ENCODE results near the gene TNIK.

The TNIK gene

DNA sequence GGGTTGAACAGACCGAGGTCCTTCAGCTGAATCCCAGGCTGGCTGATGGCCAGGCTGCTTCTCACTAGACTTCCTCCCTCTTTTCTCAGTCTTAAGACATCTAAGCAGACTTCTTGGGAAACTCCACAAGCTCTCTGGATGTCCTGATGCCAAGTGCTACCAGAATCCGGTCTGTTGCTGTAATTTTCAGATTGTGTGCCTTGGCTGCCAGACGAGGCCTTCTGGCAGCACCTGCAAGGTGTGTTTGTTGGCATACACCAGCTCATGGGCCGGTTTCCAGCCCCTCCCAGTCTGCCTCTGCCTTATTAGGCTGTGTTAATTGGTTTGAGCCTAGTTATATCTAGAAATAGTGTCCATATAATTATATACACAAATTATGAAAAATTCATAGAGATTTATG lies 120.6 kb downstream of the TNIK start:
- TF ChIP-seq POLR2AphosphoS5 (IDR thresholded peaks at IDR 0.05; ENCODE audit: low read depth, low read length) (no peak), SIN3A (IDR thresholded peaks at IDR 0.05; ENCODE audit: borderline replicate concordance, insufficient read depth, low read length) (no peak), REST (IDR thresholded peaks at IDR 0.05; ENCODE audit: insufficient read depth in 1 of 2, low read depth in 2 of 2, low read length in 2 of 2) (no peak), TAF1 (IDR thresholded peaks at IDR 0.05; ENCODE audit: borderline replicate concordance, insufficient read depth, low read length) (no peak), FOXP2 (optimal IDR thresholded peaks at IDR 0.05; ENCODE audit: borderline replicate concordance, extremely low read depth, extremely low read length, insufficient read depth) (no peak)

DNA sequence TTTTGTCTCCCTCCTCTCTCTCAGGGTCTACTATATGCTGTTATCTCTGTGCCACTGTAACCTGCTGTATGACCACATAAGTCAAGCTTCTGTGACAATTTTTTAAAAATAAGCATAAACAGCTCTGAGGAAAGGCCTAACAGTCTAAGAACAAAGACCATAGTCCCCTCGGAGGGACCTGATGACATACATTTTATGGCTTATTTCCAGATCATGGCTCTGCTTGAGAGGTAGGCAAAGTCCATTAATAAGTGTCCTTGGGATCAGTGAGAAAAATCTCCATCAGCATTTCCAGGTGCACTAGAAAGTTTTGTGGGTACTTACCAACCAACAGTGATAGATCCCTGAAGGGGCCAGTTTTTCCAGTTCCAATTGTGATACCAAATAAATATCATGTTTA lies 123.8 kb downstream of the TNIK start:
- no peak for TF ChIP-seq SIN3A (IDR thresholded peaks at IDR 0.05; ENCODE audit: borderline replicate concordance, insufficient read depth, low read length)
- no peak for TF ChIP-seq TAF1 (IDR thresholded peaks at IDR 0.05; ENCODE audit: borderline replicate concordance, insufficient read depth, low read length)
- TF ChIP-seq FOXP2 (optimal IDR thresholded peaks at IDR 0.05; ENCODE audit: borderline replicate concordance, extremely low read depth, extremely low read length, insufficient read depth), result no peak
- no peak for TF ChIP-seq POLR2AphosphoS5 (IDR thresholded peaks at IDR 0.05; ENCODE audit: low read depth, low read length)
- no peak for TF ChIP-seq REST (IDR thresholded peaks at IDR 0.05; ENCODE audit: insufficient read depth in 1 of 2, low read depth in 2 of 2, low read length in 2 of 2)

DNA sequence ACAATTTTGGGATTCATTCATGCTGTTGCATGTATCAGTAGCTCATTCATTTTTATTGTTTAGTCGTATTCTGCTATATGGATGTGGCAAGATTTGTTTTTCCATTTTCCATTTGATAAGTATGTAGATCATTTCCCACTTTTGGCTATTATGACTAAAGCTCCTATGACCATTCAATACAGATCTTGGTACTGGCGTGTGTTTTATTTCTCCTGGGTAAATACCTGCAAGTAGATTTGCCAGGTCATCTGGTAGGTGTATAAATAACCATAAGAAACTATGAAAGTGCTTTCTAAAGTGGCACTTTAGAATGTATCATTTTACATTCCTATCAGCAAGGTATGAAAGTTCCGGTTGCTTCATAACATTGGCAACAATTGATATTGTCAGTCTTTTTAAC lies 124.6 kb downstream of the TNIK start:
- TF ChIP-seq POLR2AphosphoS5 (IDR thresholded peaks at IDR 0.05; ENCODE audit: low read depth, low read length) (no peak), TAF1 (IDR thresholded peaks at IDR 0.05; ENCODE audit: borderline replicate concordance, insufficient read depth, low read length) (no peak), SIN3A (IDR thresholded peaks at IDR 0.05; ENCODE audit: borderline replicate concordance, insufficient read depth, low read length) (no peak), REST (IDR thresholded peaks at IDR 0.05; ENCODE audit: insufficient read depth in 1 of 2, low read depth in 2 of 2, low read length in 2 of 2) (no peak), FOXP2 (optimal IDR thresholded peaks at IDR 0.05; ENCODE audit: borderline replicate concordance, extremely low read depth, extremely low read length, insufficient read depth) (no peak)

- TF ChIP-seq POLR2AphosphoS5 (IDR thresholded peaks at IDR 0.05; ENCODE audit: low read depth, low read length) (no peak), REST (IDR thresholded peaks at IDR 0.05; ENCODE audit: insufficient read depth in 1 of 2, low read depth in 2 of 2, low read length in 2 of 2) (no peak), FOXP2 (optimal IDR thresholded peaks at IDR 0.05; ENCODE audit: borderline replicate concordance, extremely low read depth, extremely low read length, insufficient read depth) (no peak), TAF1 (IDR thresholded peaks at IDR 0.05; ENCODE audit: borderline replicate concordance, insufficient read depth, low read length) (no peak), SIN3A (IDR thresholded peaks at IDR 0.05; ENCODE audit: borderline replicate concordance, insufficient read depth, low read length) (no peak)
Measured at GRCh38 chr3:171334465-171334811, 125.8 kb downstream of the TNIK start.

All from PFSK-1 (cell line).